22Rv1 (cell line): ENCODE results near the gene CLEC4F.

ENCODE experiments used
- H3K27ac ChIP-seq: fragments of 450-650 bp; 2 replicates; pipeline ENCODE4 v1.5.1; 2017
- ZFX ChIP-seq: fragments of 450-650 bp; IDR thresholded peaks from 2 replicates; pipeline ENCODE4 v1.6.1; 2017; ENCODE audit warnings: antibody characterized with exemption, borderline replicate concordance
- TF ChIP-seq, protein P1 (sequence below): fragments of 450-650 bp; IDR thresholded peaks from 2 replicates; pipeline ENCODE4 v1.5.1; 2017; ENCODE audit warnings: mild to moderate bottlenecking

The CLEC4F gene, protein sequence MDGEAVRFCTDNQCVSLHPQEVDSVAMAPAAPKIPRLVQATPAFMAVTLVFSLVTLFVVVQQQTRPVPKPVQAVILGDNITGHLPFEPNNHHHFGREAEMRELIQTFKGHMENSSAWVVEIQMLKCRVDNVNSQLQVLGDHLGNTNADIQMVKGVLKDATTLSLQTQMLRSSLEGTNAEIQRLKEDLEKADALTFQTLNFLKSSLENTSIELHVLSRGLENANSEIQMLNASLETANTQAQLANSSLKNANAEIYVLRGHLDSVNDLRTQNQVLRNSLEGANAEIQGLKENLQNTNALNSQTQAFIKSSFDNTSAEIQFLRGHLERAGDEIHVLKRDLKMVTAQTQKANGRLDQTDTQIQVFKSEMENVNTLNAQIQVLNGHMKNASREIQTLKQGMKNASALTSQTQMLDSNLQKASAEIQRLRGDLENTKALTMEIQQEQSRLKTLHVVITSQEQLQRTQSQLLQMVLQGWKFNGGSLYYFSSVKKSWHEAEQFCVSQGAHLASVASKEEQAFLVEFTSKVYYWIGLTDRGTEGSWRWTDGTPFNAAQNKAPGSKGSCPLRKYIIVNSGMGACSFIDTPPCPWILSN

DNA sequence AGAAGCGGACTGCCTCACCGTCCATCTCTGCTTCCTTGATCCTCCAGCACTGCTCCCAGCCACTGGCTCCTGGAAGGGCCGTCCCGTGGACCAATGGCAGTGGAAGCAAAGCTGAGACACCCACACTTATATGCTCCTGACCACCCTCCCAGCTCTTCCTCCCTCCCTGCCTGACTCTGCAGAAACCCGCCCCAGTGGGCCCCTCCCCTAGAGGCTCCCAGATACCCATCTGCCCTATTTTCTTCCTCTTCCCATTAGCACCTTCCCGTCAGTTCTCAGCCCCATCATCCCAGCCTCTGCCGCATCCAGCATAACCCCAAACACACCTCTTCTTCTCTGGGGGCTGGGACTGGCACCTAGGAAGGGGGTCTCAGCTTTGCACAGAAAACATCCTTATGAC is at the start of gene CLEC4F:
CLEC4F (minus strand) TSS at position 101 of the 400 bp plus-strand sequence; CDS start at position 25, 76 bp downstream.
- TF ChIP-seq, protein P1, sequence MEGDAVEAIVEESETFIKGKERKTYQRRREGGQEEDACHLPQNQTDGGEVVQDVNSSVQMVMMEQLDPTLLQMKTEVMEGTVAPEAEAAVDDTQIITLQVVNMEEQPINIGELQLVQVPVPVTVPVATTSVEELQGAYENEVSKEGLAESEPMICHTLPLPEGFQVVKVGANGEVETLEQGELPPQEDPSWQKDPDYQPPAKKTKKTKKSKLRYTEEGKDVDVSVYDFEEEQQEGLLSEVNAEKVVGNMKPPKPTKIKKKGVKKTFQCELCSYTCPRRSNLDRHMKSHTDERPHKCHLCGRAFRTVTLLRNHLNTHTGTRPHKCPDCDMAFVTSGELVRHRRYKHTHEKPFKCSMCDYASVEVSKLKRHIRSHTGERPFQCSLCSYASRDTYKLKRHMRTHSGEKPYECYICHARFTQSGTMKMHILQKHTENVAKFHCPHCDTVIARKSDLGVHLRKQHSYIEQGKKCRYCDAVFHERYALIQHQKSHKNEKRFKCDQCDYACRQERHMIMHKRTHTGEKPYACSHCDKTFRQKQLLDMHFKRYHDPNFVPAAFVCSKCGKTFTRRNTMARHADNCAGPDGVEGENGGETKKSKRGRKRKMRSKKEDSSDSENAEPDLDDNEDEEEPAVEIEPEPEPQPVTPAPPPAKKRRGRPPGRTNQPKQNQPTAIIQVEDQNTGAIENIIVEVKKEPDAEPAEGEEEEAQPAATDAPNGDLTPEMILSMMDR, result no peak
- TF ChIP-seq ZFX, result no peak
- H3K27ac ChIP-seq, result no peak within 1 kb of the TSS

DNA sequence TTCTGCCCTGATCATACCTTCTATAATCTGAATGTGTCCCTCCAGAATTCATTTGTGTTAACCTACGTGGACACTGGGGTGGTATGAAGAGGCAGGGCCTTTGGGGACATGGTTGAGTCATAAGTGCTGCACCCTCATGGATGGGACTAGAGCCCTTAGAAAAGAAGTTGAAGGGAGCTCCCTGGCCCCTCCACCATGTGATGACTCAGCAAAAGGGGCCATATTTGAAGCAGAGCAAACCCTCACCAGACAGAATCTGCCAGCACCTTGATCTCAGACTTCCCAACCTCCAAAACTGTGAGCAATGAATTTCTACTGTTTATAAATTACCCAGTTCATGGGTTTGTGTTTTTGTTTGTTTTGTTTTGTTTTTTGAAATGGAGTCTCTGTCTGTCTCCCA is 48.6 kb upstream of the CLEC4F start:
- no peak overlapping the region for H3K27ac ChIP-seq
- TF ChIP-seq, protein P1, result no peak
- no peak for TF ChIP-seq ZFX

DNA sequence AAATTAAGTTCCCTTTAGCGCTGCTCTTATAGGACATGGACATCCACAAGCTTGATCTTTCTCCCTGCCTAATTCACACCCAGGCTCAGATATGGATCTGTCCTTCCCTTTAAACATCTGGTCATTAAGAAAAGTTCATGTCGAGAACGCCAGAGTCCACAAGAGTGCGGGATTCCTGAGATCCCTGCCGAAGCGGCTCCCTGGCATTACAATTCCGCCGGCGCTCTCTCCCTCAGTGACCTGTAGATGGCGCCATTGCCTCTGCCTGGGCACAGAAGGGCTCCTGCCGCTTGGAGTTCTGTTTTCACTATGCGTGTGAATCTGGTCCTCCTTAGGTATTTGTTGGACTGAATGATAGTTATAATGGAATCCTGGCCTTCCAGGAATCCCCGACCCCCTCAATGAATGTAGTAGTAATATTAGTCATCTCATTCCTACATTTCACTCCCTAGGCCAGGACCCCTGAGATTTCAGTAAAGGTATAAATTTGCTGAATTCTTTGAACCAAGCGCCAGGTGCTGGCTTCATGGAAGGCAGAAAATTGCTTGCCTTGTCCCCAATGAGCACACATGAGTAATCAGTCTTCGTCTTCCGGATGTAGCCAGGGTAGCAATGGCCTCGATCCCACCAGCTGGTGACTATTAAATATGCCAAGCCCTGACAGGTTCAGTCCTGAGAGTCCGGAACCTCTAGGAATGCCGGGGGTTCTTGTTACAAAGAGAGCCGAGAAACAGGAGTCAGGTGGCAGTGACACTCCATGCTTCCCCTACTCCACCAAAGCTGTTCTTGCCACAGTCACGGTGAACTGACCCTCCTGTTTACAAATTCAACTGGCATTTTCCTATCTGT is 41.6 kb upstream of the CLEC4F start:
- TF ChIP-seq ZFX, result no peak
- TF ChIP-seq, protein P1, result peak; percentile 99
- H3K27ac ChIP-seq, result no peak overlapping the region

DNA sequence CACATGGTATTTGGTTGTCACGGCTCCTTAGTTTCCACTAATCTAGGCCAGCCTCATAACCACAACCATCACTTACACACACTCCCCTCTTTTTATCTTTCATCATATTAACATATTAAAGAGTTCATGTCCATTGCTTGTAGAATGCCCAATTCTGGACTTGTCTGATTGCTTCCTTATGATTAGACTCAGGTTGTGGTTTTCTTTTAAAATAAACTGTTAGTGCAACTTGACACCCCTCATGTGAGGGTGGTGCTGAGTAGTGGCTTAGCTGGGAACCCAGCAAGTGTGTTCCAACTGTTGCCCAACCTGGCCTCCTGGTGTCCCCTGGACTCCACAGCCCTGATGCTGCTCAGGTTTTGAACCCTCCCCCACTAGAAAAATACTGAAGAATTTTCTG is 35.3 kb upstream of the CLEC4F start:
- no peak overlapping the region for H3K27ac ChIP-seq
- TF ChIP-seq, protein P1, result no peak
- no peak for TF ChIP-seq ZFX

DNA sequence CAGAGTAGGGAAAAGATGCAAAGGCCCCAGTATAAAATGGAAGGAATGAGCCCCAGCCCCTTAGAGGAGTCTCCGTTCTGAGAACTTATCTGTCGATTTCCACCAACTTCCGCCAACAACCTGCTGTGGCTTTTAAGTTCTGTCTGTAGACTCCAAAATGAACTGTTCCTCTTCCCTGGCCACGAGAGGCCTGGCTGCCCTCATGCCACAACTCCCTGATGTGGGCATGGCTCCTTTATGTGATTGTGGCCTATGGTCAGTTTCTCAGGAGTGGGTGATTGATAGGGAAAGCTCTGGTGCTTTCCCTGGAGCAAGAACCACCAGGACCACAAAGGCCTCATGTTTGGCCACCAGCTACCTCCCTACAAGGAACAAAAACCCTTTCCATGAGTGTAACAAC is 34.0 kb upstream of the CLEC4F start:
- TF ChIP-seq, protein P1, result no peak
- no peak for TF ChIP-seq ZFX
- no peak overlapping the region for H3K27ac ChIP-seq

DNA sequence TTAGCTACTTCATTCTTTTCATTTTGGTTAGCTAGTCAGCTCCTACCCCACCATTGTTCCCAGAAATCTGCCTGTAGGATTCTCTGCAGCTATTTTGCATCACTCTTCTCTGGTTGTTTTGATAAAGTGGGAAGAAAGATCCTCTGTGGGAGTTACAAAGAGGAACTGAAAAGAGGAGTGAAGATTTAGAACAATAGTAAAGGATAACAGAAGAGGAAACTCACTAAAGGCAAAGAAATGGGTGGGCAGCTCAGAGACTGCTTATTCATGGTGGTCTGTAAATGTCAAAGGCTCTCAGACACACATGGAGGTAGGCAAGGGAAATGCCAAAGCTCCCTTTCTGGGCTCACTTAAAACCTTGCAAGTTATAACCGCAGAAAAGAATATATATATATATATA is 32.4 kb upstream of the CLEC4F start:
- H3K27ac ChIP-seq, result no peak overlapping the region
- TF ChIP-seq ZFX, result no peak
- TF ChIP-seq, protein P1, result no peak

DNA sequence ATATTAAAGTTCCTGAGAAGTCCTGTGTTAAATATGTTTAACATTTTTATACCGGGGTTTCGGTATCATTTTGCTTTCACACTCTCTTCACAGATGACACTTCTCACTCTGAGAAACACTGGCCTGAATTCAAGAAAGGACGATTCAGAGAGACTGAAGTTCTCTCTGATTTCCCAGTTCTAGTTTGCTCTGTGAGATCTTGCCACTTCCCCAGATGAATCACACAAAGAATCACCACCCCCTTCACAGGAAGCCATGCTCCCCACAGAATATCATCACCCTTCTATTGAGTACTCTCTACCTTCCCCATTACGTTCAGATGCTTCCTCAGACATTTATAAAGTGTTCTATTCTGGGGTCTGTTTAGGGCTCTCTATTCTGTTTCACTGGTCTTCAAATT is 31.3 kb upstream of the CLEC4F start:
- TF ChIP-seq, protein P1, result no peak
- no peak for TF ChIP-seq ZFX
- no peak overlapping the region for H3K27ac ChIP-seq
